Fibroblast of lung (primary cell): ENCODE results near the gene ASPN. TPM values are rescaled to one million over a fixed set of nuclear protein-coding genes. Genes with fewer than 3 reads are reported as not detected.

Experiments
- DNase-seq, 2 donors: peaks; one replicate each; pipeline versions ENCODE4 v3.0.0 to v3.0.0-alpha.2; 2010; ENCODE audit warnings: low read depth in 2 of 2
- H2AFZ ChIP-seq: 2 replicates; pipeline ENCODE4 v1.5.1; 2012; ENCODE audit warnings: low read length, control low read depth, inconsistent platforms
- H3K27ac ChIP-seq: 2 replicates; pipeline ENCODE4 v1.5.1; 2011; ENCODE audit warnings: low read length, control low read depth; ENCODE audit not compliant: insufficient read depth
- H3K27me3 ChIP-seq: 2 replicates; pipeline ENCODE4 v1.5.1; 2011; ENCODE audit warnings: mild to moderate bottlenecking, low read length; ENCODE audit not compliant: control insufficient read depth, insufficient read depth
- H3K36me3 ChIP-seq: 2 replicates; pipeline ENCODE4 v1.5.1; 2011; ENCODE audit warnings: low read length; ENCODE audit not compliant: control insufficient read depth, insufficient read depth
- H3K4me1 ChIP-seq: 2 replicates; pipeline ENCODE4 v1.5.1; 2011; ENCODE audit warnings: low read length; ENCODE audit not compliant: control insufficient read depth, insufficient read depth; ENCODE audit errors: extremely low read depth
- H3K4me2 ChIP-seq: 2 replicates; pipeline ENCODE4 v1.5.1; 2011; ENCODE audit warnings: low read length, control low read depth; ENCODE audit not compliant: insufficient read depth; ENCODE audit errors: extremely low read depth
- H3K4me3 ChIP-seq, 4 experiments: fragments of 200-600 bp in 1 of 4; sonication (generic) in 1 of 4; replicated peaks in 1 of 4; 2 replicates each; pipeline ENCODE4 v1.5.1; 2011 to 2016; ENCODE audit warnings: low read length in 4 of 4, low read depth in 3 of 4, mild to moderate bottlenecking in 3 of 4, control low read depth in 2 of 4, inconsistent platforms in 1 of 4, mixed read lengths in 1 of 4; ENCODE audit not compliant: insufficient read depth in 1 of 4; ENCODE audit errors: control extremely low read depth in 1 of 4
- H3K79me2 ChIP-seq: 2 replicates; pipeline ENCODE4 v1.5.1; 2012; ENCODE audit warnings: mild to moderate bottlenecking, low read length, inconsistent platforms; ENCODE audit not compliant: control insufficient read depth, insufficient read depth
- H3K9ac ChIP-seq: 2 replicates; pipeline ENCODE4 v1.5.1; 2011; ENCODE audit warnings: mild to moderate bottlenecking, low read length, control low read depth; ENCODE audit not compliant: insufficient read depth
- H3K9me3 ChIP-seq: 2 replicates; pipeline ENCODE4 v1.5.1; 2012; ENCODE audit warnings: low read depth, low read length; ENCODE audit not compliant: control insufficient read depth, insufficient read depth
- H4K20me1 ChIP-seq: 2 replicates; pipeline ENCODE4 v1.5.1; 2011; ENCODE audit warnings: low read length; ENCODE audit not compliant: control insufficient read depth, insufficient read depth; ENCODE audit errors: extremely low read depth
- CTCF ChIP-seq, 2 donors: IDR thresholded peaks in 1 of 2; conservative IDR thresholded peaks in 1 of 2; 1 replicate in 1 of 2; 2 replicates in 1 of 2; pipeline ENCODE4 v1.5.1; 2011 to 2012; ENCODE audit warnings: low read length in 2 of 2, control low read depth in 1 of 2, inconsistent platforms in 1 of 2, low read depth in 1 of 2, mild to moderate bottlenecking in 1 of 2
- EZH2 ChIP-seq: IDR thresholded peaks from 2 replicates; pipeline ENCODE4 v1.5.1; 2012; ENCODE audit warnings: low read length, control low read depth, mild to moderate bottlenecking; ENCODE audit errors: missing control alignments
- polyA minus RNA-seq: library from RNA; depleted of rRNA, polyadenylated mRNA; stranded (reverse); fragments of >200 nt; gene quantifications from 2 replicates; pipeline ENCODE4 v1.2.3, GENCODE V29; 2011; ENCODE audit warnings: low replicate concordance
- polyA plus RNA-seq, 2 donors: library from polyadenylated mRNA; depleted of rRNA in 1 of 2; stranded (reverse) in 1 of 2; unstranded in 1 of 2; fragments of >200 nt; gene quantifications; 2 replicates each; pipeline ENCODE4 v1.2.1, GENCODE V29; 2011 to 2012; ENCODE audit warnings: missing spikeins in 1 of 2
- total RNA-seq: library from RNA; depleted of rRNA; stranded (reverse); fragments of >200 nt; gene quantifications from 2 replicates; pipeline ENCODE4 v1.2.1, GENCODE V29; 2014

ASPN gene
- total RNA-seq (10.4 and 10.5 TPM in 2 replicates), polyA plus RNA-seq (4.1 and 5.5 TPM in 2 replicates), polyA minus RNA-seq (0.48 TPM in 1 of 2 replicates, not detected in the other)
- polyA plus RNA-seq (2012), result 2.0 and 2.3 TPM in 2 replicates

DNA sequence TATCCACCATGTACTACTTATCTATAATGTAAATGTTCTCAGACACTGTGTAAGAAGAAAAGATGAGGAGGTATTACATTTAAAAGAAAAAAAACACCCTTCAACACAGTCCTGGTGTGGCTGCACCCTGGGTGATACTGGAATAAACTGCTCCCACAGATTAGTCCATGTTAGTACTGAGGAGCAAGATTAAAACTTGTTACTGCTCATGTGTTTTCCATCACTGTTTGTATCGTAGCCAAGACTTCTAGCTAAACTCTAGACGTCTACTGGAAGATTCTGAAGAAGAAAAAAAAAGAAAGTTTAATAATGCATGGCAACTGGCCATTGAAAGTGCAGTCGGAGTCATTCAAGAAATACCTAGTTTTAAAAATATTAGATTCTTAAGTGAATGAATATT is at the start of gene ASPN:
TSS of gene ASPN (minus strand) at position 178 of the 400 bp plus-strand sequence.
- peak; percentile 76 to 79 for DNase-seq
- no peak within 1 kb of the TSS for H3K27ac ChIP-seq
- no peak within 1 kb of the TSS for H3K9ac ChIP-seq
- peaks cover 14% of the 10 kb centered on the region for H3K4me1 ChIP-seq
- TF ChIP-seq CTCF (conservative IDR thresholded peaks at IDR 0.05 in 1 of 2, IDR thresholded peaks at IDR 0.05 in 1 of 2; ENCODE audit: low read depth in 1 of 2, low read length in 2 of 2), result no peak
- no peak for TF ChIP-seq EZH2
- no peaks in the 10 kb centered on the region for H3K27me3 ChIP-seq
- H3K9me3 ChIP-seq, result no peaks in the 10 kb centered on the region
- H3K4me3 ChIP-seq, result peak within 1 kb of the TSS in 1 of 4 experiments; percentile 38
- no peaks in the 10 kb centered on the region for H3K36me3 ChIP-seq
- no peaks in the 10 kb centered on the region for H3K79me2 ChIP-seq
- H3K4me2 ChIP-seq, result no peak within 1 kb of the TSS
- H4K20me1 ChIP-seq, result no peaks in the 10 kb centered on the region
- no peak within 1 kb of the TSS for H2AFZ ChIP-seq

GRCh38 chr9:92530893-92531292 is 48.6 kb upstream of the ASPN start:
- Histone ChIP-seq H3K4me2 (no peak overlapping the region), H3K9me3 (no peaks in the 10 kb centered on the region), H3K27me3 (no peaks in the 10 kb centered on the region), H2AFZ (no peak overlapping the region), H3K4me1 (peaks cover 4% of the 10 kb centered on the region), H3K27ac (no peak overlapping the region), H3K36me3 (no peaks in the 10 kb centered on the region), H4K20me1 (no peaks in the 10 kb centered on the region), H3K9ac (no peak overlapping the region), H3K4me3 (no peak overlapping the region), H3K79me2 (no peaks in the 10 kb centered on the region)
- no peak for DNase-seq
- TF ChIP-seq EZH2 (no peak), CTCF (conservative IDR thresholded peaks at IDR 0.05 in 1 of 2, IDR thresholded peaks at IDR 0.05 in 1 of 2; ENCODE audit: low read depth in 1 of 2, low read length in 2 of 2) (no peak)

DNA sequence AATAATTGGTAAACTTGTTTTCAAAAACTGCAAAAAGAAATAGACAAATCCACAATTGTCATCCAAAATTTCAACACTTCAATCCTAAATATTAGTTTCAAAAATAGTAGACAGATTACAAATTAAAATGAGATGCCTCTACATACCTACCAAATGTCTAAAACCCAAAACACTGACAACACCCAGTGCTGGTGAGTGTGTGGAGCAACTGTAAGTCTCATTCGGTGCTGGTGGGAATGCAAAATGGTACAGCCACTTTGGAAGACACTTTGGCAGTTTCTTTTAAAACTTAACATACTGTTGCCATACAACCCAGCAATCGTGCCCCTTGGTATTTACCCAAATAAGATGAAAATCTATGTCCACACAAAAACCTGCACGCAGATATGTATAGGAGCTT is 46.8 kb upstream of the ASPN start:
- TF ChIP-seq EZH2 (no peak), CTCF (conservative IDR thresholded peaks at IDR 0.05 in 1 of 2, IDR thresholded peaks at IDR 0.05 in 1 of 2; ENCODE audit: low read depth in 1 of 2, low read length in 2 of 2) (no peak)
- Histone ChIP-seq H3K4me1 (peaks cover under 1% of the 10 kb centered on the region), H3K9ac (no peak overlapping the region), H3K4me3 (no peak overlapping the region), H3K9me3 (no peaks in the 10 kb centered on the region), H3K36me3 (no peaks in the 10 kb centered on the region), H3K27me3 (no peaks in the 10 kb centered on the region), H3K79me2 (no peaks in the 10 kb centered on the region), H4K20me1 (no peaks in the 10 kb centered on the region), H3K4me2 (no peak overlapping the region), H2AFZ (no peak overlapping the region), H3K27ac (no peak overlapping the region)
- no peak for DNase-seq
